GM18867 (cell line): ENCODE measurements around the gene ARHGAP32.
"Not testable (repeated sequence)": the region's sequence is repeated elsewhere in the genome, so short reads cannot be mapped to it uniquely, and the experiment has no call there.

ENCODE experiments used
- ATAC-seq: cut with Tn5 transposase; IDR thresholded peaks from one replicate; pipeline ENCODE4 v1.9.1; 2021; ENCODE audit warnings: mild to moderate bottlenecking, moderate library complexity; ENCODE audit not compliant: unreplicated experiment

The ARHGAP32 gene

GRCh38 chr11:129204150-129204838 lies 12.2 kb upstream of the ARHGAP32 start:
- ATAC-seq: no peak

- no peak for ATAC-seq
These were observed 10.5 kb upstream of the ARHGAP32 start for GRCh38 chr11:129202646-129203045.

- no peak for ATAC-seq
These were observed 3.6 kb upstream of the ARHGAP32 start for GRCh38 chr11:129195682-129196081.

GRCh38 chr11:129191649-129192048 lies 476 bp downstream of the ARHGAP32 start:
- no peak for ATAC-seq

GRCh38 chr11:129190087-129190486 lies 2.0 kb downstream of the ARHGAP32 start:
- ATAC-seq: no peak

- ATAC-seq: no peak
These were observed 2.5 kb downstream of the ARHGAP32 start for GRCh38 chr11:129189646-129190045.

- not testable (repeated sequence) for ATAC-seq
These were observed 7.0 kb downstream of the ARHGAP32 start for GRCh38 chr11:129185082-129185481.

- ATAC-seq: no peak
These were observed 7.5 kb downstream of the ARHGAP32 start for GRCh38 chr11:129184581-129184980.

GRCh38 chr11:129167315-129167714 lies 24.8 kb downstream of the ARHGAP32 start:
- no peak for ATAC-seq

- no peak for ATAC-seq
These were observed 28.4 kb downstream of the ARHGAP32 start for GRCh38 chr11:129163714-129164164.

- not testable (repeated sequence) for ATAC-seq
These were observed 35.0 kb downstream of the ARHGAP32 start for GRCh38 chr11:129157080-129157479.

- no peak for ATAC-seq
These were observed 36.4 kb downstream of the ARHGAP32 start for GRCh38 chr11:129155745-129156144.

GRCh38 chr11:129148487-129148886 lies 43.6 kb downstream of the ARHGAP32 start:
- ATAC-seq: no peak

- ATAC-seq: no peak
These were observed 45.9 kb downstream of the ARHGAP32 start for GRCh38 chr11:129146191-129146590.

GRCh38 chr11:129145276-129145675 lies 46.8 kb downstream of the ARHGAP32 start:
- no peak for ATAC-seq

- ATAC-seq: no peak
These were observed 47.9 kb downstream of the ARHGAP32 start for GRCh38 chr11:129144256-129144655.

GRCh38 chr11:129143335-129143734 lies 48.8 kb downstream of the ARHGAP32 start:
- no peak for ATAC-seq

GRCh38 chr11:129141748-129142523 lies 50.2 kb downstream of the ARHGAP32 start:
- ATAC-seq: no peak

- ATAC-seq: no peak
These were observed 60.8 kb downstream of the ARHGAP32 start for GRCh38 chr11:129131316-129131715.

- ATAC-seq: not testable (repeated sequence)
These were observed 63.1 kb downstream of the ARHGAP32 start for GRCh38 chr11:129128881-129129620.

GRCh38 chr11:129119036-129119435 lies 73.1 kb downstream of the ARHGAP32 start:
- no peak for ATAC-seq
